Neural cell (in vitro differentiated cells): ENCODE results near the gene ACER1. TPM values are rescaled to one million over a fixed set of nuclear protein-coding genes. Genes with fewer than 3 reads are reported as not detected.

Experiments
- H2AFZ ChIP-seq: fragments of 200-600, 300-800 bp; sonication (generic), shearing (Covaris generic); 2 replicates; pipeline ENCODE4 v1.6.0; 2014; ENCODE audit warnings: low read depth, mild to moderate bottlenecking, antibody characterized with exemption, low read length, moderate library complexity
- H3F3A ChIP-seq: fragments of 200-600 bp; shearing (Covaris generic); 2 replicates; pipeline ENCODE4 v1.6.1; 2016; ENCODE audit warnings: mild to moderate bottlenecking, moderate library complexity, mixed read lengths, antibody characterized with exemption, low read length; ENCODE audit not compliant: insufficient read depth, poor library complexity, severe bottlenecking
- H3K27ac ChIP-seq: fragments of 200-600, 300-800 bp; sonication (generic), shearing (Covaris generic); 2 replicates; pipeline ENCODE4 v1.5.1; 2014; ENCODE audit warnings: mild to moderate bottlenecking, low read length, moderate library complexity
- H3K27me3 ChIP-seq: fragments of 300-800, 200-600 bp; sonication (generic), shearing (Covaris generic); 2 replicates; pipeline ENCODE4 v1.6.0; 2014; ENCODE audit warnings: mild to moderate bottlenecking, low read depth, low read length, moderate library complexity; ENCODE audit not compliant: insufficient read depth
- H3K36me3 ChIP-seq: fragments of 300-800, 200-600 bp; sonication (generic), shearing (Covaris generic); 2 replicates; pipeline ENCODE4 v1.5.1; 2014; ENCODE audit warnings: mild to moderate bottlenecking, antibody characterized with exemption, low read length, moderate library complexity; ENCODE audit not compliant: insufficient read depth
- H3K4me2 ChIP-seq: fragments of 300-800, 200-600 bp; sonication (generic), shearing (Covaris generic); 2 replicates; pipeline ENCODE4 v1.6.0; 2014; ENCODE audit warnings: mild to moderate bottlenecking, low read length
- H3K4me3 ChIP-seq: fragments of 300-800, 200-600 bp; sonication (generic), shearing (Covaris generic); 2 replicates; pipeline ENCODE4 v1.5.1; 2014; ENCODE audit warnings: mild to moderate bottlenecking, low read length, moderate library complexity
- H3K79me2 ChIP-seq: fragments of 200-600 bp; shearing (Covaris generic); replicated peaks from 2 replicates; pipeline ENCODE4 v1.6.0; 2014; ENCODE audit warnings: mild to moderate bottlenecking, low read length, moderate library complexity; ENCODE audit not compliant: insufficient read depth
- H3K9ac ChIP-seq: fragments of 300-800, 200-600 bp; sonication (generic), shearing (Covaris generic); 2 replicates; pipeline ENCODE4 v1.6.1; 2016; ENCODE audit warnings: mild to moderate bottlenecking, low read length, mixed read lengths
- H3K9me2 ChIP-seq: fragments of 200-600 bp; shearing (Covaris generic); 2 replicates; pipeline ENCODE4 v1.6.1; 2016; ENCODE audit warnings: mild to moderate bottlenecking, low read length, mixed read lengths; ENCODE audit not compliant: insufficient read depth
- H3K9me3 ChIP-seq: fragments of 200-600, 300-800 bp; sonication (generic), shearing (Covaris generic); 2 replicates; pipeline ENCODE4 v1.6.1; 2016; ENCODE audit warnings: mild to moderate bottlenecking, mixed run types, low read length, moderate library complexity, mixed read lengths
- H4K20me1 ChIP-seq: fragments of 200-600 bp; shearing (Covaris generic); 2 replicates; pipeline ENCODE4 v1.6.1; 2016; ENCODE audit warnings: mild to moderate bottlenecking, mixed run types; ENCODE audit not compliant: insufficient read depth
- CTCF ChIP-seq: fragments of 450-650 bp; IDR thresholded peaks from 2 replicates; pipeline ENCODE4 v1.5.1; 2014; ENCODE audit warnings: antibody characterized with exemption, mild to moderate bottlenecking, moderate library complexity; ENCODE audit not compliant: poor library complexity, severe bottlenecking
- EP300 ChIP-seq: fragments of 450-650 bp; conservative IDR thresholded peaks from 2 replicates; pipeline ENCODE4 v1.6.1; 2014; ENCODE audit warnings: antibody characterized with exemption, mild to moderate bottlenecking, moderate library complexity; ENCODE audit not compliant: poor library complexity, severe bottlenecking
- EZH2 ChIP-seq: fragments of 200-600, 300-800 bp; shearing (Covaris generic), sonication (generic); IDR thresholded peaks from 2 replicates; pipeline ENCODE4 v1.6.1; 2014; ENCODE audit warnings: antibody characterized with exemption, low read length, borderline replicate concordance, mild to moderate bottlenecking; ENCODE audit not compliant: insufficient read depth, poor library complexity, severe bottlenecking
- MXI1 ChIP-seq: fragments of 450-650 bp; conservative IDR thresholded peaks from 2 replicates; pipeline ENCODE4 v1.6.1; 2014; ENCODE audit warnings: antibody characterized with exemption, mild to moderate bottlenecking; ENCODE audit not compliant: poor library complexity, severe bottlenecking
- POLR2AphosphoS5 ChIP-seq: IDR thresholded peaks from 2 replicates; pipeline ENCODE4 v1.6.1; 2012
- RAD21 ChIP-seq: fragments of 450-650 bp; conservative IDR thresholded peaks from 2 replicates; pipeline ENCODE4 v1.6.1; 2014; ENCODE audit warnings: antibody characterized with exemption, mild to moderate bottlenecking, moderate library complexity
- REST ChIP-seq: IDR thresholded peaks from 2 replicates; pipeline ENCODE4 v1.6.1; 2012; ENCODE audit warnings: borderline replicate concordance
- SMC3 ChIP-seq: fragments of 450-650 bp; conservative IDR thresholded peaks from 2 replicates; pipeline ENCODE4 v1.6.1; 2014; ENCODE audit warnings: antibody characterized with exemption, mild to moderate bottlenecking, moderate library complexity; ENCODE audit not compliant: poor library complexity
- TAF1 ChIP-seq: IDR thresholded peaks from 2 replicates; pipeline ENCODE4 v1.6.1; 2012; ENCODE audit warnings: low read depth
- polyA plus RNA-seq: library from polyadenylated mRNA; depleted of rRNA; stranded (reverse); fragments of >200 nt; gene quantifications from 2 replicates; pipeline ENCODE4 v1.2.3, GENCODE V29; 2014

The ACER1 gene
- polyA plus RNA-seq, 1 donor from 2014 or later: not detected

DNA sequence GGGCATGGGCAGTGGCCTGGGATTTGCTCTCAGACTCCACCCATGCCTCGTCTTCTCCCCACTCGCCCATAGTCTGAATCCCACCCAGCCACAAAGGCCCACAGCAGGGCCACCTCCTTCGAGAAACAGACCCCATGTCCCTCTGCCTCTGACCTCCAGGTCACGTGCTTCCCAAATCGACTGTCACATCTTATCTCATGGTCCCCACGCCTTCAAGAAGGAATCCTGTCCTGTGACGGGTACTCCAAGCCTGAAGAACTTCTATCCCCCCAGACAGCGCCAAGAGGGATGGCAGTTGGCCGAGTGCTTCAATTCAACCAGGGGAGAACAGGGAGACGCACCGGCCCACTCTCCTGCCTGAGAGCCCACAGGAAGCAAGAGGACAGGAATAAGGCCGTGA lies 70.1 kb downstream of the ACER1 start:
- no peak overlapping the region for H3K4me2 ChIP-seq
- H3K9ac ChIP-seq: no peak overlapping the region
- H3K9me3 ChIP-seq: no peaks in the 10 kb centered on the region
- no peak overlapping the region for H3K4me3 ChIP-seq
- H3K36me3 ChIP-seq: peaks cover 7% of the 10 kb centered on the region
- peaks cover 10% of the 10 kb centered on the region for H3K79me2 ChIP-seq
- no peak overlapping the region for H3K27ac ChIP-seq
- H4K20me1 ChIP-seq: no peaks in the 10 kb centered on the region
- TF ChIP-seq POLR2AphosphoS5 (no peak), TAF1 (no peak), EP300 (no peak), EZH2 (no peak), SMC3 (no peak)
- H3K9me2 ChIP-seq: no peaks in the 10 kb centered on the region
- no peaks in the 10 kb centered on the region for H3K27me3 ChIP-seq
- no peak overlapping the region for H2AFZ ChIP-seq
- no peaks in the 10 kb centered on the region for H3F3A ChIP-seq

- Histone ChIP-seq H3K79me2 (peaks cover 10% of the 10 kb centered on the region), H3K9me2 (no peaks in the 10 kb centered on the region), H3K27me3 (no peaks in the 10 kb centered on the region), H3K36me3 (peaks cover 7% of the 10 kb centered on the region), H3K9me3 (no peaks in the 10 kb centered on the region), H3K9ac (no peak overlapping the region), H3K4me2 (no peak overlapping the region), H3K27ac (no peak overlapping the region), H2AFZ (no peak overlapping the region), H3K4me3 (no peak overlapping the region), H3F3A (no peaks in the 10 kb centered on the region), H4K20me1 (no peaks in the 10 kb centered on the region)
- TF ChIP-seq MXI1 (no peak), EZH2 (no peak)
Measured at GRCh38 chr19:6262519-6262918, 70.9 kb downstream of the ACER1 start.

GRCh38 chr19:6261883-6262282 lies 71.5 kb downstream of the ACER1 start:
- TF ChIP-seq CTCF (no peak), MXI1 (no peak), REST (no peak), TAF1 (no peak), POLR2AphosphoS5 (no peak), EZH2 (no peak), EP300 (no peak), SMC3 (no peak), RAD21 (no peak)
- Histone ChIP-seq H3K9me2 (no peaks in the 10 kb centered on the region), H3F3A (no peaks in the 10 kb centered on the region), H3K27ac (no peak overlapping the region), H2AFZ (no peak overlapping the region), H3K4me2 (no peak overlapping the region), H3K4me3 (no peak overlapping the region), H3K9ac (no peak overlapping the region), H4K20me1 (no peaks in the 10 kb centered on the region), H3K27me3 (no peaks in the 10 kb centered on the region), H3K9me3 (no peaks in the 10 kb centered on the region), H3K79me2 (peaks cover 12% of the 10 kb centered on the region), H3K36me3 (peaks cover 7% of the 10 kb centered on the region)
